K562 (cell line): Measurements from ENCODE around the gene TMIGD2. TPM values are rescaled to one million over a fixed set of nuclear protein-coding genes. Genes with fewer than 3 reads are reported as not detected.

Source experiments
- ARID1B ChIP-seq: fragments of 450-650 bp; IDR thresholded peaks from 2 replicates; pipeline ENCODE4 v1.6.1; 2016; ENCODE audit warnings: antibody characterized with exemption, mild to moderate bottlenecking, inconsistent platforms
- ATF1 ChIP-seq, 2 experiments: fragments of 450-650 bp in 1 of 2; IDR thresholded peaks; 2 replicates each; pipeline ENCODE4 v1.6.1; 2016; ENCODE audit warnings: missing compliant biosample characterization in 1 of 2, missing genetic modification characterization in 1 of 2
- BRCA1 ChIP-seq, 2 experiments: fragments of 450-650 bp in 1 of 2; sonication (generic) in 1 of 2; formaldehyde crosslinking in 1 of 2; IDR thresholded peaks; 2 replicates each; pipeline versions ENCODE4 v1.5.0 to v1.6.1; 2017 to 2020; ENCODE audit warnings: mild to moderate bottlenecking in 1 of 2, missing genetic modification reagents in 1 of 2
- CBFB ChIP-seq: sonication (generic); formaldehyde crosslinking; IDR thresholded peaks from 2 replicates; pipeline ENCODE4 v1.4.0; 2020; ENCODE audit warnings: mild to moderate bottlenecking, missing genetic modification reagents
- CCNT2 ChIP-seq: IDR thresholded peaks from 2 replicates; pipeline ENCODE4 v1.6.1; 2011; ENCODE audit warnings: borderline replicate concordance, low read depth, mild to moderate bottlenecking, moderate library complexity, mixed read lengths, low read length; ENCODE audit not compliant: insufficient read length; ENCODE audit errors: extremely low read depth
- CREB1 ChIP-seq, 2 experiments: sonication (generic) in 1 of 2; formaldehyde crosslinking in 1 of 2; IDR thresholded peaks; 2 replicates each; pipeline versions ENCODE4 v1.6.1 to v1.8.0; 2012 to 2022; ENCODE audit warnings: inconsistent platforms in 1 of 2, mild to moderate bottlenecking in 1 of 2, missing genetic modification reagents in 1 of 2, moderate library complexity in 1 of 2
- E2F6 ChIP-seq, 2 experiments: IDR thresholded peaks; 2 replicates each; pipeline ENCODE4 v1.6.1; 2011; ENCODE audit warnings: borderline replicate concordance in 1 of 2, control low read depth in 1 of 2, low read depth in 1 of 2, low read length in 1 of 2, mild to moderate bottlenecking in 1 of 2, mixed read lengths in 1 of 2, moderate library complexity in 1 of 2; ENCODE audit not compliant: insufficient read depth in 1 of 2, insufficient read length in 1 of 2, poor library complexity in 1 of 2, severe bottlenecking in 1 of 2; ENCODE audit errors: extremely low read depth in 1 of 2
- FOXP4 ChIP-seq: sonication (generic); formaldehyde crosslinking; IDR thresholded peaks from 2 replicates; pipeline ENCODE4 v1.8.0; 2022; ENCODE audit warnings: mild to moderate bottlenecking, missing genetic modification reagents, borderline replicate concordance
- OTX1 ChIP-seq: fragments of 450-650 bp; formaldehyde crosslinking; IDR thresholded peaks from 2 replicates; pipeline ENCODE4 v1.4.0; 2022; ENCODE audit warnings: mild to moderate bottlenecking
- RBBP5 ChIP-seq: fragments of 200-600 bp; sonication (generic); IDR thresholded peaks from 2 replicates; pipeline ENCODE4 v1.6.1; 2012; ENCODE audit warnings: borderline replicate concordance, mild to moderate bottlenecking, low read length, control low read depth, inconsistent platforms; ENCODE audit not compliant: insufficient read depth, poor library complexity, severe bottlenecking
- RBM22 ChIP-seq: fragments of 200-400 bp; formaldehyde crosslinking; IDR thresholded peaks from 2 replicates; pipeline ENCODE4 v1.6.1; 2018; ENCODE audit warnings: low read length, low read depth; ENCODE audit not compliant: poor library complexity, severe bottlenecking
- SIN3A ChIP-seq, 2 experiments: fragments of 150-350 bp in 1 of 2; IDR thresholded peaks; 2 replicates each; pipeline ENCODE4 v1.6.1; 2011 to 2016; ENCODE audit warnings: borderline replicate concordance in 2 of 2, low read depth in 2 of 2, low read length in 2 of 2, mild to moderate bottlenecking in 2 of 2, moderate library complexity in 2 of 2; ENCODE audit not compliant: control insufficient read depth in 1 of 2
- STAT5A ChIP-seq: IDR thresholded peaks from 2 replicates; pipeline ENCODE4 v1.6.1; 2012; ENCODE audit warnings: low read length, inconsistent platforms, borderline replicate concordance
- TEAD2 ChIP-seq: fragments of 450-650 bp; IDR thresholded peaks from 2 replicates; pipeline ENCODE4 v1.6.1; 2016; ENCODE audit warnings: missing genetic modification characterization, control low read depth, missing compliant biosample characterization
- polyA plus RNA-seq, 8 experiments: library from polyadenylated mRNA; depleted of rRNA in 4 of 8; stranded (reverse) in 5 of 8; unstranded in 3 of 8; fragments of >200 nt; fragmentation: Nextera tagmentation in 2 of 8; fragmentation: Illumina TruSeq in 1 of 8; extraction: Ambion mirVana in 2 of 8; extraction: Trizol in 1 of 8; gene quantifications; 2 replicates each; pipeline versions ENCODE4 v1.2.1 to v1.2.3, GENCODE V29; 2011 to 2014; ENCODE audit warnings: inconsistent platforms in 1 of 8, missing spikeins in 1 of 8
- total RNA-seq, 7 experiments: library from RNA; depleted of rRNA in 6 of 7; stranded (reverse); fragments of >200 nt in 6 of 7; fragmentation: Illumina TruSeq in 2 of 7; extraction: Trizol in 2 of 7; gene quantifications; 2 replicates each; pipeline versions ENCODE4 v1.2.1 to v1.2.3, GENCODE V29; 2011 to 2021; ENCODE audit warnings: low replicate concordance in 1 of 7
- TF ChIP-seq, protein P1 (sequence below): sonication (generic); formaldehyde crosslinking; IDR thresholded peaks from 2 replicates; pipeline ENCODE4 v1.8.1; 2023; ENCODE audit warnings: mild to moderate bottlenecking, missing genetic modification reagents
- TF ChIP-seq, protein P2 (sequence below): fragments of 450-650 bp; formaldehyde crosslinking; conservative IDR thresholded peaks from 2 replicates; pipeline ENCODE4 v1.4.0; 2022; ENCODE audit warnings: mild to moderate bottlenecking, missing genetic modification characterization

TMIGD2 gene
- total and polyA plus RNA-seq, 9 of the 15 experiments (the other 6 are each of a cell fraction or from before 2014, with no cell fraction given): not detected

GRCh38 chr19:4343370-4344307, 41.5 kb upstream of the TMIGD2 start, which contains the start of gene MPND (continued):
- TF ChIP-seq FOXP4 (CRISPR knock-in tag) (no peak), CREB1 (IDR thresholded peaks at IDR 0.05) (peak; percentile 60), CREB1 (CRISPR knock-in tag; IDR thresholded peaks at IDR 0.05) (peak; percentile 76), RBBP5 (peak; percentile 59), ARID1B (0 out of 2 replicates have a peak, but pooled peaks have one; percentile 46), STAT5A (no peak), RBM22 (no peak), ATF1 (CRISPR knock-in tag; IDR thresholded peaks at IDR 0.05) (0 out of 2 replicates have a peak, but pooled peaks have one; percentile 27), ATF1 (tag; IDR thresholded peaks at IDR 0.05) (0 out of 2 replicates have a peak, but pooled peaks have one; percentile 67), BRCA1 (IDR thresholded peaks at IDR 0.05) (no peak), BRCA1 (CRISPR knock-in tag; IDR thresholded peaks at IDR 0.05) (peak; percentile 66; the same call in 1 of the 2 replicates), TEAD2 (tag) (no peak), CCNT2 (peak; percentile 55), E2F6 (IDR thresholded peaks at IDR 0.05; ENCODE audit: borderline replicate concordance in 1 of 2, extremely low read depth in 1 of 2, insufficient read depth in 1 of 2, insufficient read length in 1 of 2, low read depth in 1 of 2, low read length in 1 of 2, poor library complexity in 1 of 2, severe bottlenecking in 1 of 2) (peak in 1 of 2 experiments; percentile 3), CBFB (CRISPR knock-in tag) (no peak), OTX1 (0 out of 2 replicates have a peak, but pooled peaks have one; percentile 6), SIN3A (IDR thresholded peaks at IDR 0.05; ENCODE audit: borderline replicate concordance in 2 of 2, control insufficient read depth in 1 of 2, low read depth in 2 of 2, low read length in 2 of 2) (peak in 1 of 2 experiments; percentile 27; a peak in 2 of 4 replicates)
- TF ChIP-seq, protein P1, sequence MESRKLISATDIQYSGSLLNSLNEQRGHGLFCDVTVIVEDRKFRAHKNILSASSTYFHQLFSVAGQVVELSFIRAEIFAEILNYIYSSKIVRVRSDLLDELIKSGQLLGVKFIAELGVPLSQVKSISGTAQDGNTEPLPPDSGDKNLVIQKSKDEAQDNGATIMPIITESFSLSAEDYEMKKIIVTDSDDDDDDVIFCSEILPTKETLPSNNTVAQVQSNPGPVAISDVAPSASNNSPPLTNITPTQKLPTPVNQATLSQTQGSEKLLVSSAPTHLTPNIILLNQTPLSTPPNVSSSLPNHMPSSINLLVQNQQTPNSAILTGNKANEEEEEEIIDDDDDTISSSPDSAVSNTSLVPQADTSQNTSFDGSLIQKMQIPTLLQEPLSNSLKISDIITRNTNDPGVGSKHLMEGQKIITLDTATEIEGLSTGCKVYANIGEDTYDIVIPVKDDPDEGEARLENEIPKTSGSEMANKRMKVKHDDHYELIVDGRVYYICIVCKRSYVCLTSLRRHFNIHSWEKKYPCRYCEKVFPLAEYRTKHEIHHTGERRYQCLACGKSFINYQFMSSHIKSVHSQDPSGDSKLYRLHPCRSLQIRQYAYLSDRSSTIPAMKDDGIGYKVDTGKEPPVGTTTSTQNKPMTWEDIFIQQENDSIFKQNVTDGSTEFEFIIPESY (CRISPR knock-in tag): no peak
- TF ChIP-seq, protein P2, sequence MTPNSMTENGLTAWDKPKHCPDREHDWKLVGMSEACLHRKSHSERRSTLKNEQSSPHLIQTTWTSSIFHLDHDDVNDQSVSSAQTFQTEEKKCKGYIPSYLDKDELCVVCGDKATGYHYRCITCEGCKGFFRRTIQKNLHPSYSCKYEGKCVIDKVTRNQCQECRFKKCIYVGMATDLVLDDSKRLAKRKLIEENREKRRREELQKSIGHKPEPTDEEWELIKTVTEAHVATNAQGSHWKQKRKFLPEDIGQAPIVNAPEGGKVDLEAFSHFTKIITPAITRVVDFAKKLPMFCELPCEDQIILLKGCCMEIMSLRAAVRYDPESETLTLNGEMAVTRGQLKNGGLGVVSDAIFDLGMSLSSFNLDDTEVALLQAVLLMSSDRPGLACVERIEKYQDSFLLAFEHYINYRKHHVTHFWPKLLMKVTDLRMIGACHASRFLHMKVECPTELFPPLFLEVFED (CRISPR knock-in tag): 0 out of 2 replicates have a peak, but pooled peaks have one; percentile 61
